Keratinocyte (primary cell): Measurements from ENCODE around the gene SEC22B.
"Not testable (repeated sequence)": the region's sequence is repeated elsewhere in the genome, so short reads cannot be mapped to it uniquely, and the experiment has no call there.

Experiments
- EZH2 ChIP-seq: IDR thresholded peaks from one replicate; pipeline ENCODE4 v1.6.1; 2012; ENCODE audit warnings: inconsistent platforms, mild to moderate bottlenecking, low read length, moderate library complexity
- TF ChIP-seq, protein P1 (sequence below), 3 experiments: IDR thresholded peaks in 1 of 3; conservative IDR thresholded peaks in 1 of 3; optimal IDR thresholded peaks in 1 of 3; 2 replicates in 2 of 3; 3 replicates in 1 of 3; pipeline versions ENCODE3 to v1.5.1; 2011; ENCODE audit warnings: low read length in 3 of 3, mild to moderate bottlenecking in 3 of 3, moderate library complexity in 2 of 3, control low read depth in 1 of 3, inconsistent platforms in 1 of 3; ENCODE audit not compliant: insufficient read depth in 2 of 3; ENCODE audit errors: extremely low read depth in 1 of 3

DNA sequence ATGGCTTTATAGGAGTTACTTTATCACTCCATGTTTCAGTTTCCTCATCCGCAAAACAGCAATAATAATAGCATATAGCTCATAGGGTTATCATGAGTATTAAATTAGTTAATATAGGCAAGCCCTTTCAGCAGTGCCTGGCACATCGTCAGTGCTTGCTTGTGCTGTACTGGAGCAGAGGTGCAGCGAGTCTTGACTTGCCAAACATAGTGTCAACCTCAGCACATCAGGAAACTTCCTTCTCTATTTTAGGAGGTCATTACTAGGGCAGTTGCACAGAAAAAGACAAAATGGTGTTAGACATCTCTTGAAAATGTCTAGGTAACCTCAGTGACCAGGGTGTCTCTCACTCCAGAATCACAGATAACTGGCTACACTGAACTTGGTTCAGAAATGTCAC, 72.6 kb downstream of the SEC22B start:
- TF ChIP-seq, protein P1, sequence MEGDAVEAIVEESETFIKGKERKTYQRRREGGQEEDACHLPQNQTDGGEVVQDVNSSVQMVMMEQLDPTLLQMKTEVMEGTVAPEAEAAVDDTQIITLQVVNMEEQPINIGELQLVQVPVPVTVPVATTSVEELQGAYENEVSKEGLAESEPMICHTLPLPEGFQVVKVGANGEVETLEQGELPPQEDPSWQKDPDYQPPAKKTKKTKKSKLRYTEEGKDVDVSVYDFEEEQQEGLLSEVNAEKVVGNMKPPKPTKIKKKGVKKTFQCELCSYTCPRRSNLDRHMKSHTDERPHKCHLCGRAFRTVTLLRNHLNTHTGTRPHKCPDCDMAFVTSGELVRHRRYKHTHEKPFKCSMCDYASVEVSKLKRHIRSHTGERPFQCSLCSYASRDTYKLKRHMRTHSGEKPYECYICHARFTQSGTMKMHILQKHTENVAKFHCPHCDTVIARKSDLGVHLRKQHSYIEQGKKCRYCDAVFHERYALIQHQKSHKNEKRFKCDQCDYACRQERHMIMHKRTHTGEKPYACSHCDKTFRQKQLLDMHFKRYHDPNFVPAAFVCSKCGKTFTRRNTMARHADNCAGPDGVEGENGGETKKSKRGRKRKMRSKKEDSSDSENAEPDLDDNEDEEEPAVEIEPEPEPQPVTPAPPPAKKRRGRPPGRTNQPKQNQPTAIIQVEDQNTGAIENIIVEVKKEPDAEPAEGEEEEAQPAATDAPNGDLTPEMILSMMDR (optimal IDR thresholded peaks at IDR 0.05 in 1 of 3, IDR thresholded peaks at IDR 0.05 in 1 of 3, conservative IDR thresholded peaks at IDR 0.05 in 1 of 3; ENCODE audit: extremely low read depth in 1 of 3, insufficient read depth in 2 of 3, low read length in 3 of 3): not testable (repeated sequence)
- not testable (repeated sequence) for TF ChIP-seq EZH2
